22Rv1 (cell line): ENCODE data around the gene ADAM12.

Experiments
- CTCF ChIP-seq: fragments of 450-650 bp; IDR thresholded peaks from 2 replicates; pipeline ENCODE4 v1.5.1; 2017; ENCODE audit warnings: mild to moderate bottlenecking
- ZFX ChIP-seq: fragments of 450-650 bp; IDR thresholded peaks from 2 replicates; pipeline ENCODE4 v1.6.1; 2017; ENCODE audit warnings: antibody characterized with exemption, borderline replicate concordance

- TF ChIP-seq CTCF (no peak), ZFX (no peak)
Measured at GRCh38 chr10:126042354-126042753, 345.9 kb downstream of the ADAM12 start.
